PC-9 (cell line): ENCODE results near the gene ATP6V1G3. TPM values are rescaled to one million over a fixed set of nuclear protein-coding genes. Genes with fewer than 3 reads are reported as not detected.

ENCODE experiments used
- BruUV-seq: library from RNA; stranded (reverse); fragments of 400-500 nt; replicated peaks from 2 replicates; lab custom pipeline; 2021; lab: Mats Ljungman, UMichigan
- CTCF ChIA-PET: fragments of 300-600 bp; sonication (Branson Sonifier 250); formaldehyde crosslinking; loops from one replicate; lab custom pipeline; 2022; ENCODE audit warnings: antibody characterized with exemption; lab: Charles Lee
- POLR2A ChIA-PET: fragments of 300-600 bp; sonication (Branson Sonifier 250); formaldehyde crosslinking; loops from one replicate; lab custom pipeline; 2022; ENCODE audit warnings: antibody characterized with exemption; ENCODE audit not compliant: unreplicated experiment; lab: Charles Lee
- DNase-seq, 2 experiments: peaks; one replicate each; pipeline versions ENCODE4 v3.0.0 to v3.0.0-alpha.2; 2015 to 2022; ENCODE audit warnings: mixed read lengths in 1 of 2
- H2AFZ ChIP-seq: fragments of 200-600 bp; sonication (generic); 2 replicates; pipeline ENCODE4 v1.8.1; 2017; ENCODE audit warnings: antibody characterized with exemption
- H3F3A ChIP-seq: fragments of 200-600 bp; sonication (generic); 2 replicates; pipeline ENCODE4 v1.8.1; 2017; ENCODE audit warnings: antibody characterized with exemption, mild to moderate bottlenecking, low read depth; ENCODE audit not compliant: insufficient read depth
- H3K27ac ChIP-seq: fragments of 200-600 bp; sonication (generic); 2 replicates; pipeline ENCODE4 v1.6.1; 2016; ENCODE audit warnings: mixed run types
- H3K27me3 ChIP-seq: fragments of 200-600 bp; sonication (generic); 2 replicates; pipeline ENCODE4 v1.6.1; 2016; ENCODE audit warnings: low read depth, mixed run types; ENCODE audit not compliant: insufficient read depth
- H3K36me3 ChIP-seq: fragments of 200-600 bp; sonication (generic); 2 replicates; pipeline ENCODE4 v1.6.1; 2016; ENCODE audit warnings: low read depth, mixed run types
- H3K4me1 ChIP-seq: fragments of 200-600 bp; sonication (generic); replicated peaks from 2 replicates; pipeline ENCODE4 v1.6.1; 2016; ENCODE audit warnings: mixed run types; ENCODE audit not compliant: insufficient read depth
- H3K4me2 ChIP-seq: fragments of 200-600 bp; sonication (generic); 2 replicates; pipeline ENCODE4 v1.6.1; 2017; ENCODE audit warnings: mixed run types
- H3K4me3 ChIP-seq: fragments of 200-600 bp; sonication (generic); 2 replicates; pipeline ENCODE4 v1.6.1; 2016; ENCODE audit warnings: mixed run types
- H3K79me2 ChIP-seq: fragments of 200-600 bp; sonication (generic); 2 replicates; pipeline ENCODE4 v1.6.1; 2017; ENCODE audit warnings: low read depth, mixed run types
- H3K9me2 ChIP-seq: fragments of 200-600 bp; sonication (generic); 2 replicates; pipeline ENCODE4 v1.8.1; 2017; ENCODE audit warnings: mild to moderate bottlenecking; ENCODE audit not compliant: insufficient read depth
- H3K9me3 ChIP-seq: fragments of 200-600 bp; sonication (generic); 2 replicates; pipeline ENCODE4 v1.8.1; 2016; ENCODE audit warnings: low read depth; ENCODE audit not compliant: insufficient read depth
- H4K20me1 ChIP-seq: fragments of 200-600 bp; sonication (generic); 2 replicates; pipeline ENCODE4 v1.8.1; 2017; ENCODE audit not compliant: insufficient read depth
- EZH2 ChIP-seq: fragments of 200-600 bp; sonication (generic); IDR thresholded peaks from 2 replicates; pipeline ENCODE4 v1.8.0; 2017; ENCODE audit warnings: antibody characterized with exemption, low read depth
- intact Hi-C: fragments of 100-400 bp; cut with micrococcal nuclease; formaldehyde crosslinking; loops from one replicate; pipeline ENCODE4 v1.10.0; 2022; ENCODE audit not compliant: unreplicated experiment
- total RNA-seq: library from RNA; stranded (reverse); gene quantifications from 2 replicates; pipeline ENCODE4 v1.2.3, GENCODE V29; 2021
- TF ChIP-seq, protein P1 (sequence below): fragments of 200-600 bp; sonication (generic); conservative IDR thresholded peaks from 2 replicates; pipeline ENCODE4 v1.6.1; 2017; ENCODE audit warnings: mixed run types, antibody characterized with exemption, mild to moderate bottlenecking, moderate library complexity

ATP6V1G3 gene
- total RNA-seq, 1 experiment from 2014 or later: not detected

DNA sequence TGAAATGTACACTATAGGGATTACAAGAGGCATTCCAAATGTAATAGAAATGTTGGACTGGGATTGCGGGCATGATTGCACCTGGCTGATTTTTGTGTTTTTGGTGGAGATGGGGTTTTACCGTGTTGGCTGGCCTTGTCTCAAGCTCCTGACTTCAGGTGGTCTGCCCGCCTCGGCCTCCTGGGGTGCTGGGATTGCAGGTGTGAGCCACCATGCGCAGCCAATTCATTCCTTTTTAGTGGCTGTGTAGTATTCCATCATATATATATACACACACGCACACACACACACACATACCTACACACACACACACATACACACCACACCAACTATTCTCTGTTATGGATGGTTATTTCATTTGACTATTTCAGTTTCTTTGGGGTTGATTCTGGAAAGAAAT lies 4.7 kb upstream of the ATP6V1G3 start:
- ChIA-PET CTCF (no interaction called here), POLR2A (no interaction called here)
- no peaks in the 10 kb centered on the region for H3K36me3 ChIP-seq
- no peaks in the 10 kb centered on the region for H4K20me1 ChIP-seq
- no peak for TF ChIP-seq EZH2
- TF ChIP-seq, protein P1, sequence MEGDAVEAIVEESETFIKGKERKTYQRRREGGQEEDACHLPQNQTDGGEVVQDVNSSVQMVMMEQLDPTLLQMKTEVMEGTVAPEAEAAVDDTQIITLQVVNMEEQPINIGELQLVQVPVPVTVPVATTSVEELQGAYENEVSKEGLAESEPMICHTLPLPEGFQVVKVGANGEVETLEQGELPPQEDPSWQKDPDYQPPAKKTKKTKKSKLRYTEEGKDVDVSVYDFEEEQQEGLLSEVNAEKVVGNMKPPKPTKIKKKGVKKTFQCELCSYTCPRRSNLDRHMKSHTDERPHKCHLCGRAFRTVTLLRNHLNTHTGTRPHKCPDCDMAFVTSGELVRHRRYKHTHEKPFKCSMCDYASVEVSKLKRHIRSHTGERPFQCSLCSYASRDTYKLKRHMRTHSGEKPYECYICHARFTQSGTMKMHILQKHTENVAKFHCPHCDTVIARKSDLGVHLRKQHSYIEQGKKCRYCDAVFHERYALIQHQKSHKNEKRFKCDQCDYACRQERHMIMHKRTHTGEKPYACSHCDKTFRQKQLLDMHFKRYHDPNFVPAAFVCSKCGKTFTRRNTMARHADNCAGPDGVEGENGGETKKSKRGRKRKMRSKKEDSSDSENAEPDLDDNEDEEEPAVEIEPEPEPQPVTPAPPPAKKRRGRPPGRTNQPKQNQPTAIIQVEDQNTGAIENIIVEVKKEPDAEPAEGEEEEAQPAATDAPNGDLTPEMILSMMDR: no peak
- H3F3A ChIP-seq: no peaks in the 10 kb centered on the region
- intact Hi-C loops: no loop called here
- no peak overlapping the region for H3K27ac ChIP-seq
- H3K4me3 ChIP-seq: no peak overlapping the region
- DNase-seq: no peak
- no peaks in the 10 kb centered on the region for H3K9me3 ChIP-seq
- no peaks in the 10 kb centered on the region for H3K4me1 ChIP-seq
- no peak overlapping the region for H2AFZ ChIP-seq
- H3K27me3 ChIP-seq: no peaks in the 10 kb centered on the region
- H3K9me2 ChIP-seq: 0 out of 2 replicates have a peak, but pooled peaks cover 11% of the 10 kb centered on the region
- no TSS peak for BruUV-seq
- H3K79me2 ChIP-seq: no peaks in the 10 kb centered on the region
- no peak overlapping the region for H3K4me2 ChIP-seq

DNA sequence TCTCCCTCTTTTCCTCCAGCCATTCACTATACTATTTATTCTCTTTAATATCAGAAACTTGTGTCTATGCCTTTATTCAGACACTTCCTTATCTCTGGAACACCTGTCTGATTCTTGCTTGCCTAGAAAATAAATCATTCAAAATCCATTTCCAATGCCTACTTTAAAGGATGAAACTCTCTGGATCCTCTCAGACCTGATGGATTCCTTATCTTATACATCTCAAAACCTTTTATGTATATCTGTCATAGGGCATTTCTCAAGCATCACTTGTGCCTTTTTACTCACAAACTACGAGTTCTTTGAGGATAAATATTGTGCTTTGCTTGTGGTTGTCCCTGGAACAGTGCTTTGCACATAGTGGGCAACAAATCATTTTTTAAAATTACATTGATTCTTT lies 3.8 kb upstream of the ATP6V1G3 start:
- DNase-seq: no peak
- no peaks in the 10 kb centered on the region for H3K79me2 ChIP-seq
- TF ChIP-seq, protein P1: no peak
- H3K9me2 ChIP-seq: 0 out of 2 replicates have a peak, but pooled peaks cover 11% of the 10 kb centered on the region
- H3K4me2 ChIP-seq: no peak overlapping the region
- H3K4me3 ChIP-seq: no peak overlapping the region
- no TSS peak for BruUV-seq
- H2AFZ ChIP-seq: no peak overlapping the region
- no peak overlapping the region for H3K27ac ChIP-seq
- no peaks in the 10 kb centered on the region for H3K27me3 ChIP-seq
- H3K9me3 ChIP-seq: no peaks in the 10 kb centered on the region
- no peaks in the 10 kb centered on the region for H3F3A ChIP-seq
- intact Hi-C loops: no loop called here
- H3K36me3 ChIP-seq: no peaks in the 10 kb centered on the region
- ChIA-PET POLR2A (no interaction called here), CTCF (no interaction called here)
- no peaks in the 10 kb centered on the region for H4K20me1 ChIP-seq
- no peaks in the 10 kb centered on the region for H3K4me1 ChIP-seq

DNA sequence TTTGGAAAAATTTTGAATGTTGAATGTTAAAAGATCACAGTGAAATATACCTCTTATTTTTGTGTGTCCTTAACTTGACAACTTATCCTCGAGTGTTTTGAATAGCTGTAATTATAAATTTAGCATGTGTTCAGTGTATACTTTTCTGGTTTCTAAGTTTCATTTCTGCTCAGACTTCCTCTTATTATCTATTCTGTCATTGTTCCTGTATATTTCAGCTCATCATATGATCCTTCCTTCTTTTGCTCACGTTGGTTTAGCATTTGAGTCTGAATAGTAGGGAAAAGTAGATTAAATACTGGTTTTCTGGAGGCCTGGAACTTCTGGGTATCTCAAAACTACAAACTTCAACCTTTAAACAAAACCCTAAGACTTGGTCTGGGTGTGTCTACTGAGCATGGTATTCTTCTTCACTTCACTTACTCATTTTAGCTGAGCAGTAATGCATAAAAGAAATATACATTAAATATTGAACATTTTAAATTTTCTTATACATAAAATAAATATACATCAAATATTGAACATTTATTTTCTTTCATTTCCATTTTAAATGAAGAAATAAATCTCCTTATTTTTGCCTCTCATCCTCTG lies 3.3 kb upstream of the ATP6V1G3 start:
- CTCF ChIA-PET: interaction anchor here (0.5 to 0.6 kb wide), 2 partner anchors 273 to 1006 kb away, joined by 3 to 26 read pairs; no protein-coding TSS in a partner anchor
- POLR2A ChIA-PET: no interaction called here
- no TSS peak for BruUV-seq

More for the DNA sequence above, 3.3 kb upstream of the ATP6V1G3 start:
- 0 out of 2 replicates have a peak, but pooled peaks cover 7% of the 10 kb centered on the region for H3K9me2 ChIP-seq
- no peak for DNase-seq
- TF ChIP-seq, protein P1: no peak
- TF ChIP-seq EZH2: no peak
- no peaks in the 10 kb centered on the region for H3F3A ChIP-seq
- H3K79me2 ChIP-seq: no peaks in the 10 kb centered on the region
- H3K4me1 ChIP-seq: no peaks in the 10 kb centered on the region
- intact Hi-C loops: no loop called here
- H3K36me3 ChIP-seq: no peaks in the 10 kb centered on the region
- no peaks in the 10 kb centered on the region for H3K27me3 ChIP-seq
- no peak overlapping the region for H2AFZ ChIP-seq
- no peaks in the 10 kb centered on the region for H3K9me3 ChIP-seq
- H3K4me3 ChIP-seq: no peak overlapping the region
- H3K4me2 ChIP-seq: no peak overlapping the region
- no peaks in the 10 kb centered on the region for H4K20me1 ChIP-seq
- no peak overlapping the region for H3K27ac ChIP-seq
